GM20431 (cell line): Measurements from ENCODE around the gene PHLDB1.

Source experiments
- in situ Hi-C: fragments of 300-500 bp; cut with MseI, MboI; formaldehyde crosslinking; loops from one replicate; pipeline ENCODE4 v1.15.0; 2020; ENCODE audit warnings: low sequenced_read_pairs; ENCODE audit not compliant: unreplicated experiment

The PHLDB1 gene

GRCh38 chr11:118656563-118657165 lies 49.2 kb downstream of the PHLDB1 start:
- in situ Hi-C loops: no loop called here

- in situ Hi-C loops: no loop called here
Observed at GRCh38 chr11:118657238-118657637, 49.8 kb downstream of the PHLDB1 start.

DNA sequence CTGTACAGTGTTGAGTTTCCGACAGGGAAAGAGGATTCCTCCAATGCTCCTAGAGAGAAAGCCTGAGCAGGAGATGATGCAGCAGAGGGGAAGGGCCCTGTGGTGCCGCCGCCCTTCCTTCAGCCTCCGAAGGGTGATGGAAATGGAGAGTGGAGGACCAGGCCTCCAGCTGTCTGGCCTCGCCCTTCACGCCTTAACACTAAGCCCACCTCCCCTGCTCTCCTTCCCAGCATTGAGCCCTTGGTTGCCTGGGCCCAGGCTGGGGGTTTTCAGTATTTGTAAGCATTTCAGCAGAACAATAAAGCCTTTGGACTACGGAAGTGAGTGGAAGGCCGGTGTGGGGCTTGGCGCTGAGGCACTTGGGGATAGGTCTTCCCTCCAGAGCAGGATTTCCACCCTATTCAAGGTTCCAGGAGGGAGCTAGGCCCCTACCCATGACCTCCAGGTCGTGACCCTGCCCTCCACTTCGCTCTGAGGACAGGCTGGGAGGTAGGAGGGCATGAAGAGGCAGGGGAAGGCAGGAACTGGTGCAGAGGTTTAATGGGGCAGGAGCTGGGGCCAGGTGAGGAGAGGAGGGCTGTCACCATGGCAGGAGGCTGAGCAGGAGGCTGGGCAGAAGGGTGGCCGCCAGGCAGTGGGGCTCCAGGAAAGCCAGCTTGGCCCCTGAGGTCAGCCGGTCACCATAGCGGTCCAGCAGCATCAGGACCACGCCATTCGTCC lies 50.5 kb downstream of the PHLDB1 start:
- in situ Hi-C loops: no loop called here

DNA sequence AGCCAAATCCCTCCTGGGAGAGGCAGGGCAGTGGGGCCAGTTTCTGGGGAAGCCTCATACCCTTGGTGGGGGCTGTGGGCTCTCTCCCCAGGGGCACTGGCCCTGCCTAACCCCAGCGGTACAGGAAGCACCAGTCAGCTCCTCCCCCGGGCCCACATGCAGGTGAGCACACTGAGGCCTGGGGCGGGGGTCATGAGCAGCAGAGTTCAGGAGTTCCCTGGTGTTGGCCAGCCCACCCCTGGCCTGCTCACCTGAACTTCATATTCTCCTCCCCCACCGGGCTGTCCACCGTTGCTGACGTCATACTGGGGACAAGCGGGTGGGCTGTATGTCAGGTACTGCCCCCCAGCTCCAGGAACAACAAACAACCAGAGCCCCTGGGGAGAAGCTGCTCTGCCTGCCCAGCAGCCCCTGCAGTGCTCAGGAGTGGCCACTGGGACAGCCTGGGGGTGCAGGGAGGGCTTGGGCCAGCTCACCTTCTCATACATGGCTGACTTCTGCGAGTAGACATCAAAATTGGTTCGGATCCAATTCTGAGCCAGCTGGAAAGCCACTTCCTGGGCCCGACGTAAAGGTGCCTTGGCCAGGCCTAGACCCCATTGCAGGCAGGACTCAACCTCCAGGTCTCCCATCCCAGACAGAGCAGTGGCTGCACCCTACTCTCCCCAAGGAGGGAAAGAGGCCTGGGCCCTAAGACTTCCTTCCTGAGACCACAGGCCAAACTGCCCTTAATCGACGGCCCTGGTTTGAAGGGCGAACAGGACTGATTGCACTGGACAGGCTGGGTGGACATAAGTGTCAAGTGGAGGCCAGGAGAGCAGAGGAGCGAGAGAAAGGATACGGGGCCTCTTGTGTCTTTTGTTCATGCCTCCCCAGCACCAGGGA lies 51.3 kb downstream of the PHLDB1 start:
- in situ Hi-C loops: no loop called here

DNA sequence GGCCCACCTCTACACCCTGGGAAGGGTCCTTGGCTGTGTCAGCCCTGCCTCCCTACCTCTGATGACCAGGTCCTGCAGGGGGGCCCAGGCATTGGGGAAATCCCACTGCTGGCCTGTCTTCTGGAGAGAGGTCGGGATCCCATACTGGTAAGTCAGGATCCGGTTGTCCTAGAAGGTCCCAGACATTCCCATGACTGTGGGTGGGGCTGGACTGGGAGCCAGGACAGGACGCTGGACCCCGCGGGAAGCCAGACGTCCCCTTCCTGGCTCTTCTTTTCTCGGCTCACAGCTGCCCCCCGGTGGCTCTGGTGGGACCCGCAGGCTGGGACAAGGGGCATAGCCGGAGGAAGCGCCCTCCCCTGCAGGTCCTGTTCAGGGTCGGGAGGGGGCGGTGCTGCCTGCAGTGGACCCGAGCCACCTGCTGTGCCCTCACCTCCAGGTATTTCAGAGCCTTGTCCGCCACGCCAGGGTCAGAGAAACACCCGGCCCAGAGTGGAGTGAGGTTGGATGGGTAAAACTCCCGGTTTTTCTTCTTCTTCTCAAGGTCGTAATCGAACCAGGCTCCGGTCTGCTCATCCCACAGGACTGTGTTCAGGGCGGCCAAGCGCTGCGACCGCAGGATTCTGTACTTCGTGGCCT lies 52.0 kb downstream of the PHLDB1 start:
- in situ Hi-C loops: no loop called here

GRCh38 chr11:118659953-118660680 lies 52.7 kb downstream of the PHLDB1 start:
- in situ Hi-C loops: no loop called here

DNA sequence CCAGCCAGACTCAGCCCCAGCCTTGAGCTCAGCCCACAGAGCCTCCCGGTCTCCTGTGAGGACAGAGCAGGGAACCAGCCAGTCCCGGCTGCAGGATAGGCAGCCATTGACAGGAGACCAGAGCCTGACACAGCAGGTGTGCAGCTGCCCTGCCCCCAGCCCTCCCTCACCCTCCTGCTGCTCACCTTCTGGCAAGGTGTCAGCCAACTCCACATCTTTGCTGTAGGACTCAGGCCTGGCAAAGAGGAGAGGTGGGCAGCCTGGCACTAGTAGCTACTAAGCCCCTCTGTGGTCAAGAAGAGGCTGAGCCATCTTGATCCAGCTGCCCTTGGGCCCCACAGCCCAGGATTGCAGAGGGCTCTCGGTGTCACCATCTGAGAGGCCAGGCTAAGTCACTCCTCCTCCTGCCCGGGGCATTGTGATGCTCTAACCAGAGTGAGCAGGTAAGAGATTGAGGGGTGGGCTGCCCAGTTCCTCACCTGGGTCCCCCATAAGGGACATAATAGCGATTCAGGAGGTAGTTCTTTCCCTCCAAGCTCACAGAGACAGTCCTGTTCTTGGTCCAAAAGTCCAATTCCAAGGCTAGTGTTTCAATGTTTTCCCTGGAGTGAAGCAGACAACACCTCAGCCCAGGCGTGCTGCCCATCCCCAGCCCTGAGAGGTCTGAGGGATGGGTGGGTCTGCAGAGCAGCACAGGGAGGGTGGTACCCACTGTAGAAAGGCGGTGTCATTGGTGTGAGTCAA lies 53.4 kb downstream of the PHLDB1 start:
- in situ Hi-C loops: no loop called here

GRCh38 chr11:118661425-118662301 lies 54.2 kb downstream of the PHLDB1 start:
- in situ Hi-C loops: no loop called here

GRCh38 chr11:118662401-118663271 lies 55.2 kb downstream of the PHLDB1 start:
- in situ Hi-C loops: no loop called here

DNA sequence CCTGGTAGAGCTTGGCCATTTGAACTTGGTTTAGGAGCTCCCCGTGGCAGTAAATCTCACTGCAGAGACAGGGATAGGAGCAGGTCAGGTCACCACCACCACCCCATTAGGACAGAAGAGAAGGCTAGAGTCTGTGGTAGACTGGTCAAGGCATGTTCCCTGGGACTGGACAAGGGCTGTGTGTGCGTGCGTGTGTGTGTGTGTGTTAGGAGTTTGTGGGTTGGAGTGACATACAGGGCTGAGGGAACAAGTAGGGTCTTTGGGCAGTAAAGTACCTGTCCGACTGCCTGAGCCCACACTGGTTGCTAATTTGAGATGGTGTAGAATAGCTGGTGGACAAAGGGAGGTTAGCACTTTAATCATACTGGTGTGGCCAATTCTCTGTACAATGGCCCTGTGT lies 56.0 kb downstream of the PHLDB1 start:
- in situ Hi-C loops: no loop called here

DNA sequence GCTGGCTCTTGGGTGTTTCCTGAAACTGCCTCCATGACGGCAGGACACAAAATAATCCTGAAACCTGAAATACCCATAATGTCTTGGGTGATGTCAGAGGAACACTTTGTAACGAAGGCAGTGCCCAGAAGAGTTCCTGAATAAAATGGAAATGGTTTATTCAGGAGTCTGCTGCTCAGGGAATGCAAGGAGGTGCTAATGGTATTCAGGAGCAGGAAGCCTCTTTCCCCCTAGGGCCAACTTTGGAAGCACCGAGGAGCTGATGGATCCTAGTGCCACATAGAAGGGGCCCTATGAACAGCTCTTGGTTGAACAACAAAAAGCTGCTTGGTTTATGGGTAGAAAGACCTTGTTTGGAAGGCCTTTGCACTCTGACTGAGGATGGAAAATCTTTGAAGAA lies 56.5 kb downstream of the PHLDB1 start:
- in situ Hi-C loops: no loop called here

- in situ Hi-C loops: no loop called here
Observed at GRCh38 chr11:118666371-118666770, 59.0 kb downstream of the PHLDB1 start.

DNA sequence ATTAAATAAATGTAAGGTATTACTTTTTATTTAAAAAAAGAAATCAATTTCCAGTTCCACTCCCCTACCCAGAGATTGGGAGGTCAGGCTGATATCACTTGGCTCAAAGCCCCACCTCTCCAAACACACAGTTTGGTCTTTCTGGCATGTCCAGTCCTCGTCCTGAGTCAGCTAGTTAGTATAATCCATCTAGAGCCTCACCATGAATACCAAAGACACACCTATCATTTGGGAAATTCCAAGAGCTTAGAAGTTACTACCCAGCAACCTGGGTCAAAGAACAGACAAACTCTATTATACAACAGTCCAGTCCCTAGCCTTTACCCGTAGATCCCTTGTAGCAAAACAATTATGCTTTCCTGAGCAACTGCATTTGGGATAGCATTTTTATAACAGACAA lies 62.6 kb downstream of the PHLDB1 start:
- in situ Hi-C loops: no loop called here

GRCh38 chr11:118671254-118671653 lies 63.8 kb downstream of the PHLDB1 start:
- in situ Hi-C loops: no loop called here

- in situ Hi-C loops: no loop called here
Observed at GRCh38 chr11:118672846-118673245, 65.4 kb downstream of the PHLDB1 start.

- in situ Hi-C loops: no loop called here
Observed at GRCh38 chr11:118673361-118674081, 66.1 kb downstream of the PHLDB1 start.

DNA sequence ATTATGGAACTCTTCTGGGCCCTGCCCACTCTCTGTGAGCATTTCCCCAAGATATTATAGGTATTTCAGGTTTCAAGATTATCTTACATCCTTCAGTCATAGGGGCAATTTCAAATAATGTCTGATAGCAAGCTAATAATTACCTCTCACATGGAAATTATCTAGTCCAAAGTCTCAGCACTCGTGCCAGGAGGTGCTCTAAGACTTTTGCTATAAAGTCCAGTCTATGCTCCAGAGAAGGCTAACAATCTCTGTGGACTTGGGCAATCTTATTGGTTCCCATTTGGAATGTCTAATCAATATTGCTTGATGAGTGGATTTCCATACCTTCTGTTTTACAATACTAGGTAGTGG lies 66.6 kb downstream of the PHLDB1 start:
- in situ Hi-C loops: no loop called here
